Esophagus squamous epithelium (tissue), 4 donors: ENCODE measurements around the gene SMPD3.

Source experiments
- POLR2A ChIP-seq, 4 donors: fragments of 450-650 bp; IDR thresholded peaks; one replicate each; pipeline ENCODE4 v1.6.1; 2017; ENCODE audit warnings: antibody characterized with exemption in 4 of 4, mild to moderate bottlenecking in 4 of 4, moderate library complexity in 3 of 4
- TF ChIP-seq, protein P1 (sequence below), 6 experiments: fragments of 450-650 bp in 4 of 6; fragments of 200-600 bp in 2 of 6; sonication (generic) in 2 of 6; IDR thresholded peaks; one replicate each; pipeline ENCODE4 v1.5.1; 2016 to 2019; ENCODE audit warnings: antibody characterized with exemption in 6 of 6, mild to moderate bottlenecking in 4 of 6, moderate library complexity in 4 of 6

DNA sequence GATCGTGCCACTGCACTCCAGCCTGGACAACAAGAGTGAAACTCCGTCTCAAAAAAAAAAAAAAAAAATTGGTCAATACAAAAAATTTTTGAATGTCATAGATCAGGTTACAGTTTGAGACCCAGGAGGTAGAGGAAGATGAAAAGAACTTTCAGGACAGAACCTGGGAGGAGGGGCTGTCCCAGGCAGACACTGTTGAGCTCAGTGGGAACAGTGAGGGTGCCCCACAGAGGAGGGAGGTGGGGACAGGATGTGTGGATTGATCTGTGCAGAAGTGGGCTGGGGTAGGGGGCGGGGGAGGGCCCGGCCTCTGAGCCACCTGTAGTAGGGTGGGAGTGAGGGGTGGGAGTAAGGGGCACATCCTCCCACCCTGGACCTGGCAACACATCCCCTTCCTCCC lies 79.1 kb downstream of the SMPD3 start:
- TF ChIP-seq, protein P1, sequence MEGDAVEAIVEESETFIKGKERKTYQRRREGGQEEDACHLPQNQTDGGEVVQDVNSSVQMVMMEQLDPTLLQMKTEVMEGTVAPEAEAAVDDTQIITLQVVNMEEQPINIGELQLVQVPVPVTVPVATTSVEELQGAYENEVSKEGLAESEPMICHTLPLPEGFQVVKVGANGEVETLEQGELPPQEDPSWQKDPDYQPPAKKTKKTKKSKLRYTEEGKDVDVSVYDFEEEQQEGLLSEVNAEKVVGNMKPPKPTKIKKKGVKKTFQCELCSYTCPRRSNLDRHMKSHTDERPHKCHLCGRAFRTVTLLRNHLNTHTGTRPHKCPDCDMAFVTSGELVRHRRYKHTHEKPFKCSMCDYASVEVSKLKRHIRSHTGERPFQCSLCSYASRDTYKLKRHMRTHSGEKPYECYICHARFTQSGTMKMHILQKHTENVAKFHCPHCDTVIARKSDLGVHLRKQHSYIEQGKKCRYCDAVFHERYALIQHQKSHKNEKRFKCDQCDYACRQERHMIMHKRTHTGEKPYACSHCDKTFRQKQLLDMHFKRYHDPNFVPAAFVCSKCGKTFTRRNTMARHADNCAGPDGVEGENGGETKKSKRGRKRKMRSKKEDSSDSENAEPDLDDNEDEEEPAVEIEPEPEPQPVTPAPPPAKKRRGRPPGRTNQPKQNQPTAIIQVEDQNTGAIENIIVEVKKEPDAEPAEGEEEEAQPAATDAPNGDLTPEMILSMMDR (IDR thresholded peaks at IDR 0.05): no peak
- no peak for TF ChIP-seq POLR2A (IDR thresholded peaks at IDR 0.05)
